NCI-H128 (cell line): Measurements from ENCODE around the gene LRRC34.

Source experiments
- DNase-seq: peaks from one replicate; lab custom pipeline; 2025; ENCODE audit not compliant: unreplicated experiment; lab: John Stamatoyannopoulos, UW

LRRC34 gene

DNA sequence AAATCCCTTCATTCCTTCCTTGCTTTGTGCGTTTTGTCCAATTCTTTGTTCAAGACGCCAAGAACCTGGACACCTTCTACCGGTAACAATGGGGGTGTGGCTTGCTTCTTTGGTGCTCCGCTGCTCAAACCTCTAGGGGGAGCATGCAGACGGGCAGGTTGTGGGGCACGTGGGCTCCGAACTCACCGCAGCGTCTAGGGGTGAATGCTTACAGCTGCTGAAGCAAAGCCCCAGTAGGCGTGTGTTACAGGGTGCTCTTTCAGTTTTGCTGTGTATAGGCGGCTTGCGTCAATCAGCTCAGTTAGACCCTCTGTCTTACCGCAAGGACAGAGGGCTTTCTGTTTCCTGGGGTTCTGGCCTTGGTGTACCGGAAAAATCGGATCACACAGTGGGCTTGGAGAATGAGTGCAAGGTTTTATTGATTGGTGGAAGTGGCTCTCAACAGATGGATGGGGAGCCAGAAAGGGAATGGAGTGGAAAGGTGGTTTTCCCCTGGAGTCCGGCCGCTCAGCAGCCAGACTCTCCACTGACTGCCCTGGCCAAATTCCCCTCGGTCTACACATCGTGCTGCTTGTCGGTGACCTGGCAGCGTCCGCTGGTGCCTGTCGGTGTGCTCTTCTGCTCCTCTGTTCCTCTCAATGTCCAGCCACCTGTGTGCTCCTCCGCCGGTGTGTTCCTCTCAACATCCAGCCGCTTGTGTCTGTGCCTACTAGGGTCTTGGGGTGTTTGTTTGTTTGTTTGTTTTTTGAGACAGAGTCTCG, 1.2 kb upstream of the LRRC34 start:
- no peak for DNase-seq

DNA sequence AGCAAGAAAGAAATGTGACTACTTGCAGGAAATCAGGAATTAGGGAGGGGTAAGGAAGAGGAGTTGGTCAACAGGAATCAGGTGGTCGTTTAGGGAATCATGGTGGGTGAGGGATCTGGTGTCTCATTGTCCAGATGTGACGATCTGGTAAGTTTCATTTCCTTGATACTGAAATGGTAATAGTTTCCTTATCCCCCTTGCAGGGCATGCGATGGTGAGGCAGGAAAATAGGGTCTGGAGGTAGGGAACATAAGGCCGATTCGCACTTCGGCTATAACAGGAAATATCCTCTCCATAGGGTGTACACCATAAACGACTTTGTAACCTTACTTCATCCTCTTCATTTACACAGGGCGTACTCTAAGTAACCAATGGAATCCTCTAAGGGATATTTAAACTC, 574 bp upstream of the LRRC34 start:
- DNase-seq, result no peak

DNA sequence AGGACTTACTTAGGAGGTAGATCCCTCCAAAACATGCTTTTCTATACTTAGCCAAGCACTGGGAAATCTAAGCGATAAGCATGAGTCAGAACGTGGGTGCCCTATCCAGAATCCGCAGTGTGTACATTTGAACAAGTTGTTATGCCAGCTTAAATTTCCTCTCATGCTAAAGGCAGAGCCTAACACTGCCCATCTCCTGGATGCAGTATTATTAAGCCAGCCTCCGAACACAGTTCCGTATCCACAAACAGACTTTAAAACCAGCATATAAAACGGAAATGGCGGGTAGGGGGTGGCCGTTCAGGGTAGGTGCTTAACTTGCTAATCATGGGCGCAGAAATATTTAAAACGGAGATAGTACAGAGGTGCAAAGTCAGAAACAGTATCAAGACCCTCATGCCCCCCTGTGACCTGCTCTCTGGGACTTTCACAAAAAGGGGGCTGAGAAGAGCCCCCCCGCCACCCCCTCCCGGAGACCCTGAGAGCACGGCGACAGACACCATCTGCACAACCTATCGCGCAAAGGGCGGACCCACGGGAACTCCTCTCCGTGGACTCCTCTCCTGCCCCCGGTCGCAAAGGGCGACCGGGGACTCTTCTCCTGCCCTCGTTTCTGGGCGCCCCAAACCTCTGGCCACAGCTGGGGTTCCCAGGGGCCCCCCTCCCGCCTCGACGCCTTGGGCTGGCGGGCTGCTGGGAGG, 923 bp downstream of the LRRC34 start:
- peak; percentile 17 for DNase-seq

GRCh38 chr3:169809230-169809795, 3.4 kb downstream of the LRRC34 start:
- DNase-seq, result no peak

GRCh38 chr3:169804681-169805080, 8.0 kb downstream of the LRRC34 start:
- no peak for DNase-seq

DNA sequence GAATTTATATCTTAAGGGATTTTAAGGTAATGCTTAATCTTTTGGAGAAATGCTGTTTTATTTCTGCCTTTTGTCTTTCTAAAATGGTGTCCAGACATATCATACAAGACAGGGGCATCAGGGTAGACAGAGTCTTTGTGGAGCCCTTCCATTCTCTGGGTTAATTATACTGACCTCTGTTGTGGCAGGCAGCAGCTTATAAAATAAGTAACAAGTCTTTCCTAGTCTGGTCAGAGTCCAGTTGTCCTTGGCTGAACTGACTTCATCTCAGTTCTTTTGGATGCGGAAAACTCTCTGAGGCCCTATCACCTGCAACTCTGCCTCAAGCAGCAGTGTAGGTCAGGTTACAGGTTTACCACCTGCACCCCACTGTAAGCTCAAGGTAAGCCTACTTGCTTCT, 20.3 kb downstream of the LRRC34 start:
- DNase-seq, result no peak

- no peak for DNase-seq
These were observed 21.8 kb downstream of the LRRC34 start for GRCh38 chr3:169790687-169791429.

GRCh38 chr3:169790219-169790618, 22.5 kb downstream of the LRRC34 start:
- no peak for DNase-seq

- no peak for DNase-seq
These were observed 24.9 kb downstream of the LRRC34 start for GRCh38 chr3:169787791-169788190.

DNA sequence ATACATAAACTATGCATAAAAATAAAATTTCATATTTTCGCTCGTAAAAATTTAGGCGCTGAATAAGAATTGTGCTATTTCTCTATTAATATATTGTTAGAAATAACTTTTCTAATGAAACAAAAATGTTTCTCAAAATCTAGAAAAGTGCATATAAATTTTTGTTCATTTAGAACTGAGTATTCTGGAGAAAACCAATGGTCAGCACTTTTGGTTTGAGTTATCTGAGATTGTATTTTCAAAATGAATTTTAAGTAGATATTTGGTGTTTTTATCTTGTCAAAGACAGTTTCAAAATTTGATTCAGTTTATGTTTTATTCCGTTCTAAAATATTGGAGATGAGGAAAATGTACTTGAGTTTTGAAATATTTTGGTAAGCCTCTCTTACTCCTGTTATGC, 25.6 kb downstream of the LRRC34 start:
- DNase-seq, result no peak

GRCh38 chr3:169781209-169781855, 31.4 kb downstream of the LRRC34 start:
- DNase-seq, result no peak

DNA sequence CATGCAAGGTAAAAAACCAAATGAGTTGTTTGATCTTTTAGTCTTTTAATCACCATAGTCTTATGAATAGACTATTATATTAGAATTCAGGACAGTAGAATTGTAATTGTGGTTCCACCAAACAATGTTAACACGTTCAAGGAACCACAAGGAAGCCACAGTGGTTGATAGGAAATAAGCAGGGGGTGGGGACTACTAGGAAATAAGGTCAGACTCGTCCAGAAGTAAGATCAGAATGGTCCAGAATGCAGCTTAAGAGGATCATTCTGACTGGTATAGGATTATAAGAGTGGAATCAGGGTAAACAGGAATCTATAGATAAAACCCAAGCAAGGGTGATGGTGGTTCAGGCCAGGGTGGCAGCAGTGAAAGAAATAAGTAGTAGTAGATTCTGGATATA, 32.0 kb downstream of the LRRC34 start:
- DNase-seq, result no peak

DNA sequence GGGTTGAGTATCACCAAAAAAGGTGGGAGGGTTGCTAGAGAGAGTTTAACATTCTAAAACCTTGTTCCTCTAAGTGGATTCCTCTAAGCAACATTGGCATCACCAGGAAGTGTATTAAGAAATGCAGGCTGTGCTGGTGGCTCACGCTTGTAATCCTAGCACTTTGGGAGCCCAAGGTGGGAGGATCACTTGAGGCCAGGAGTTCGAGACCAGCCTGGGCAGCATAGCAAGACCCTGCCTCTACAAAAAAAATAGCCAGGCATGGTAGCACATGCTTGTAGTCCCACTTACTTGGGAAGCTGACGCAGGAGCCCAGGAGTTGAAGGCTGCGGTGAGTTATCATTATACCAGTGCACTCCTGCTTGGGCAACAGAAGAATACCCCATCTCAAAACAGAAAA, 34.9 kb downstream of the LRRC34 start:
- DNase-seq, result no peak

GRCh38 chr3:169774186-169774585, 38.5 kb downstream of the LRRC34 start:
- DNase-seq, result no peak

DNA sequence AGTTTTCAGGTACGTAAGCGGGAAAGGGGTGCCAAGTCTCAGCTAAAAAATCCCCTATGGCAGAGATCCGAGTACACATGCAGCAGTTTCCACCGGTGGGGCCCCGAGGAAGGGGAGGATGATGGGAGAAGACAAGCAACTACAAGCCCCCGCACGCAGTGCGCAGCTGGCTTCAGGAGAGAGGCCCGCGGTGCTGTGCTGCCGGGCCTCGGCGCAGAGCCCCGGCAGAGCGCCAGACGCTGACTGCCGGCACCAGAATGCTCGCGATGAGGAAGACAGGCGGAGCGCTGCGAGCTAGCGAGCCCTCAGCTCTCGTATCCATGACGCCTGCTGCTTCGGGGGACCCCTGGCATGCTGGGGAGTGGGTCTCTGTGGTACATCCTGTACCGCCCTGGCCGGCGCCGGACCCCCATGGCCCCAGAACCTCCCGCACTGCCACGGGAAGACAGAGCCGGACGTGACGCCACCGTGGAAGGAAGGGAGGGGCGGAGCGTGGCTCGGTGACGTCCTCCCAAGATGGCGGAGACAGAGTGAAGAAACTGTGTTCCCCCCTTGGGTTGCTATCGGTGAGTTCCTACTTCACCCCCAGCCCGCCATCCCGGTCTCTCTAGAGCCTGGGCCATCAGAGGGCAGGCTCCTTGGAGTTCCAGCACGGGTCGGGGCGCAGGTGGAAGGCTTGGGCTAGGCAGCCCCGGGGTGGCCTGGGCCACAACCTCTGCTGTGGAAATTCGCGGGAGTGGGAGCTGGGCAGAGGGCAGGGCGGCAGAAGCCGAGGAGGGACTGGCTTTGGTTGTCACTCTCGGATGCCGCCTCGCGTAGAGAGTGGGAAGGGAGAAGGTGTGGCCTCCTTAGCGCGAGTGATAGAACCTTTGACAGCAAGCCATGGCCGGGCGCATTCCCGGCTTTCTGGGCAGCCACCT, 39.5 kb downstream of the LRRC34 start, which contains the start of gene MYNN:
MYNN (plus strand) TSS at position 500 of the 920 bp plus-strand sequence. CDS start 900 bp downstream, outside the sequence.
- peak; percentile 87 for DNase-seq

DNA sequence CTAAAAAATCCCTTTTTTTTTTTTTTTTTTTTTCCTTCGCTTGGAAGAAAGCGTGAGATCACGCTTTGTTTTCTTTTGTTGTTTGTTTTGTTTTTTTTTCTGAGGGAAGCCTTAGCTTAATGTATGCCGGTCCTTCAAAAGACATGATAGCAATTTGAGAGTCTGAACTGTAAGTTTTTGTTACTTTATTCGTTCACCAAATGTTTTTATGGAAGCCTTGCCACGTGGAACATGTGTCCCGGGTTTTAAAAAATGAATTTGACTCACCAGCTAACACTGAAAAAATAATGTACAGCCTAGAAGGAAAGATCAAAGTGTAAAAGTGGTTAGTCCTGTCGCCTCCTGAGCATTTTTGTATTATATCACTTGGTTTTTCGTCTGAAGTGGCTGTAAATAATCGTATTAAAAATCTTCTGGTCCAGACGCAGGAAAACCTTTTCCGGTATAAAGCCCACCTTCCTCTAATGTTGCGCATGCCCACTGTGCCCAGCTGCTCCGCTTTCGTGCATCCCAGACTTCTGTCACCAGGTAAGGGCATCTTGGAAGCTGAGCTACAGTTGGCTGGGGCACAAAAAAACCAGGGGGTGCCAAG, 40.3 kb downstream of the LRRC34 start:
- peak; percentile 71 for DNase-seq

DNA sequence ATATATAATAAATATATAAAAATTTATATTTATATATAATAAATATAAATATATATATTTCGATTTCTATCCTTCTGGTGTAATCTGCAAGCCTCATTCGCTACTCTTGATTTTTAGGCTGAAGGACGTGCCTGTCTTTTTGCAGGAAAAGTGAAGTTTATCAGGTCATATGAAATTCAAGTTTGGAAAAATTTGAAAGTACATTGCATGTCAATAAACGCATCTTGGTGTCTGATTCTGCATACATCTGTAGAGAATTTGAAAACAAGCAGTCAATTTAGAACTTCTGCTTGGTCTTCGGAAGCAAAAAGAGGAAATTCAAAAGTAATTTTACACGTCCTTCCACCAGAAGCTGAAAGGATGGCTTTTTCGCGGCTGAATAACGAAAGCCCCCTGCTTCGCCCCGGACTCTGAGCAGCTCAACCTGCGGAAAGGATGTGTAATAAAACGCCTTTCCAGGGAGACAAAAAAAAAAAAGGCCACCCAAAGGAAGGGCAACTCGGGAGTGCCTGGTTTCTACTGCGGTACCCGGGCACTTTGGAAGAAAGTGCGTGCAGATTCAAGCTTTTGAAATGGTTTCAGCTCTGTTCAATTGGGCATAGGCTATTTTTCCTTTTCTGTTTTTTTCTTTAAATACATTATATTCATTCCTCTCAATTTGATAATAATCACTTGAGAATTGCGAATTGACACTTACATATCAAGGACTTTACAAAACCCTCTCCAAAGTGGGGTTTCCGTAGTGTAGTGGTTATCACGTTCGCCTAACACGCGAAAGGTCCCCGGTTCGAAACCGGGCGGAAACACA, 41.0 kb downstream of the LRRC34 start:
- peak; percentile 84 for DNase-seq

DNA sequence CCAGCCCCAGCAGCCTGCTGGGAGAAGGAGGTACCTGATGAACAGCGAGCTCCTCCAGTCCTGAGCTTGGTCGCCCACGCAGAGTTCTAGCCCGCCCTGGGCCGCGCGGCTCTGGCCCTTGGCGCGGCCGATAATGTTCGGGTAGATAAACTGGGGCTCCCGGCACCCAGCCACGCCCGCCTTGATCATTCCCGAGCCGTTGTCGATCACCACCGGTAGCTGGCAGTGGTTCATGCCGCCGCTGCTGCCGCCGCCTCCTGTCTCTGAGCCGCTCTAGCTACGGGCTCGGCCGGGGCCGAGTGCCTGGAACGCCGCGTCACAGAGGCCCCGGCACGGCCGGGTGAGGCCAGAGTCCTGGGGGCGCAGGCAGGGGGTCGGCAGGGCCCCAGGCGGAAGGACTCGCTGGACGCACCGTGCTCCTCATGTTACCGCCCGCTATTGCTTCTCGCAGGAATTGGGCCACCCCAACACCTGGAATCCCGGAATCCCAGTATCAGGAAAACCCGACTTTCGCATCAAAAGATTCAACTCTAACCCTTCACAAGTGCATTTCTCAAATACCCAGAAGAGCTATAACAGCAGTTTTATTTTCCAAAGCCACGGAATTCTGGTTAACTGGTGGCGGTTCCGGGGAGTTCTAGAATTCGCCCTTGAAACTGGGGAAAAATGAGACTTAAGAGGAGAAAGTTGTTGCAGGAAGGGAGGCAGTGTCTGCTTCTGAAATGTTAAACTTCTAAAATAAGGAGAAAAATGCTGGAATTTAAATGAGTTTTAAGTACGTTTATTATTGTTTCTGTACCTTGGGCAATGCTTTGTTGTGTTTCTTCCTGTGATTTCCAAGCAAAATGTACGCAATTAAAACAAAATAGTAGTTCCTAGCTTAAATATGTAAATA, 43.2 kb downstream of the LRRC34 start, which contains the start of gene ACTRT3:
ACTRT3 (minus strand) TSS at position 275 of the 895 bp plus-strand sequence; CDS start at position 234, 41 bp downstream.
- no peak for DNase-seq
